HK-2 (cell line): ENCODE measurements around the gene SCUBE3.

Source experiments
- DNase-seq: peaks from one replicate; pipeline ENCODE4 v3.0.0-alpha.2; 2018; ENCODE audit not compliant: unreplicated experiment

The SCUBE3 gene

DNA sequence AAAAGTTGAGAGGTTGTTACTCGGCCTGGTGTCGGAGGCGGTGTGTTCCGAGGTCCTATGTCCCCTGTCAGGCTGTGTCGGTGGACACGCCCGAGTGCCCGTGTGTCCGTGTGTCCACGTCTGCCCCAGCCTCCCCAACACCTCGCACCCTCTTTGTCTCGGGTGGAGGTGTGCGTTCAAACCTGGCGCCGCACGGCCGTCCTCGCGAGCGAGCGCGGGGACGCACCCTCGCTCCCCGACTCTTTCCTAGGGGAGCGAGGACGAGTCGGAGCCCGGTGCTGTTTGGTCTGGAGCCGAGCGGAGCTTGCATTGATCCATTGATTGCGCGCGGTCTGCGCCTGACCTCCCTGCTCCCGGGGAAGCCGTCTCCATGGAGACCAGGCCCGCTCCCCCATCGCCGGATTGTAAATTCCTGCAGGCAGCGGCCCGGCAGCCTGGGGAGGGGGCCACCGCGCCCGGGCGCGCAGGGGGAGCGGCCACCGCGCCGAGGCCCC, 411 bp upstream of the SCUBE3 start:
- DNase-seq = no peak

DNA sequence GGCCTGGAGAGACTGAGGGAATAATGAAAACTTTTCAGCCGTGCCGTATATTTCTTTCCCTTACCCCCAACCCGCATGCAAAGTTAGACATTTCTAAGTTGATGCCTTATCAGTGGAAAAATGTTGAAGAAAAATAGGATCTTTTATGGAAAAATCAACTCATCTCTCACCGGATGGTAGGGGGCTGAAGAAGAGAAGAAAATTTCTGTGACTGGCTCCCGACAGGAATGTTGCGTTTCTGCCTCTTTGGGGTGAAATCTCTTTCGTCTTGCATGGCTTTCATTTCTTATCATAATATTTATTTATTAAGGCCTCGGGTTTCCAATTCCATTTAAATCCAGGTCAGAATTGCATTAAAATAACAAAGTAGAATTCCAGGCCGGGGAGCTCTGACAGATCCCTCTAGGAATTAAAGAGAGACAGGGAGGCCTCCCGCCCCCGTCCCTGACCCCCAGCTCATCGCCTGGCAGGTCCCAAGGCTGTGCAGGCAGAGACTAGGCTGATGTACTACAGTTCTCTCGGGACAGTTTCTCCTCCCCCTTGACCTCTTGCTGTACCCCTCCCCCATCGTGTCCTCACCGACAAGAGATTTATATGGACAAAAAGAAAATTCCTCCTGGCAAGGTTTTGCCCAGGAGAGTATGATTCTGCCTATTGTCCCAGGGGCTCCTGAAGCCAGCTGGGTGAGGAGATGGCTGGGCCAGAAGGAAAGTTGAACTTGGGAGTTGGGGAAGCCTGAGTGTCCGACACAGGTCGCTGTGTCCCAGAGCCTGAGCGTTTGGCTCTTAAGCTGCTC, 1.3 kb downstream of the SCUBE3 start:
- DNase-seq = no peak

DNA sequence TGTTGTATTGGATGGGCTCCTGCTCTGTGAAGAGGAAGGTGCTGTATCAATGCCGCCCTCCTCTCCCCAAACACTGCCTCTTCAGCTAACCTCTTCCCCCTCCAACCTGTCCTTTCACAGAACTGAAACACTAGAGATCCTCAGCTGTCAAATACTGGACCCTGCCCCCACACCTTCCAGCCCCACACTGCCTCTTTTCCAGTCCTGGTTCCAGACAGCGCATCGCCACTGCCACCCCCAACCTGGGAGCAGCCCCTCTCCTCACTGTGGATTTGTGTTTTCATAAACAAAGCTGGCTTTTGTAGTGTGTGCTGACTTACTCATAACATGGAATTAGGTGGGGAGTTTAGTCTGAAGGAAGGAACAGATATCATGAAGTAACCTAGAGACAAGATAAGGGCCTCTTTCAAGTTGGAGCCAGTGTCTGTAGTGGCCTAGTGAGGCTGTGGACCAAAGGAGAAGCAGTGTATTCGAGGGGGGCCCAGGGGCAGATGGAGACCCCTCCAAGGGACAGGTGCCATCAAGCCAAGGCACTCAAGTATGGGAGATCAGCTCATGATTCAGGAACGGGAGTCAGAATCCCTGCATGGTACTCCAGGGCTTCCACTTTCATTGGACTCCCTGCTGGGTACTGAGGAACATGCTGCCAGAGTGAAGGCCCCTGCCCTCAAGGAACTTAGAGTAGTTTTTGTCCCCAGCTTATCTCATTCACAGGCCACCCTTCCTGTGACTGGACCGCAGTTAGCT, 2.1 kb downstream of the SCUBE3 start:
- DNase-seq = no peak

GRCh38 chr6:35216412-35216732, 2.6 kb downstream of the SCUBE3 start:
- DNase-seq = no peak

DNA sequence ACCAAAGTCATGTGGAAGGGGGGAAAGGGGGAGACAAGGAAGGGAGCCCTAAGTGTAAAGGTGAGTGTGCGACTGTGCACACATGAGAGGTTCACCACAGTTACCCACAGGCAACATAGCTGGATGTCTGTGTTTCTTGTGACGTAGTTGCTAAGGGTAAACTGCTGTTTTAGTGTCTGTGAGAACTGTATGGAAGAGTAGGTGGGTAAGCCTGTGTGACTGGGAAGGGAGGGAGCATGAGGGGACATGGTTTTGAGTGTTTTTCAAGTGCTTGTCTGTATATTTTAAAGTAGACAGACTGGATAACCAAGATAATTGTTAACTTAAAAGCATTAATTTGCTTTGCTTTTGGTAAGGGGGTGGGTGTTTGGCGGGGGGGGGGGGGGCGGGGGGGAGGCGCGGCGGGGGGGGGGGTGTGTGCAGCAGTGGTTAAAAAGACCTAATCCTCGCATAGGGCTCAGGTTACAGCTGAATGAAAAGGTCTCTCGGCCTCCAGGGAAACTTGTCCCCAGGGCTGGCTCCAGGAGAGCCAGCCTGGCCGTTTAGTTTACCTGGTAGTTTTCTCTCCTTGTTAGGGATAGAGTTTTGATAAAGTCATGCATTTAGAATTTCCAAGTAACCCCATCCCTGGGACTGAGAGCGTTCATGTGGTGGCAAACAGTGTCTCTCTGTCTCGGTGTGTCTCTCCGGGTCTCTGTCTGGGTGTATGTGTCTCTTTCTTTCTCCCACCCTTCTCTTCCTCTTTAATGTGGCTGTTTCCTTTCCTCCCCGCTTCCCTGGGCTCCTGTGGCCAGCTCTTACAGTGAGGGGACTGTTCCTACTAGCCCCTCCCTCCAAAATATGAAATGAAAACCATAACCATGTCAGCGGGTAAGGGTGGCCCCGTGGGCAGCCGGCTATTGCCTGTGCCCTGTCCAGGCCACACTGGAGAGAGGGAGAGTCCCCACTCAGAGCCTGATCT, 3.4 kb downstream of the SCUBE3 start:
- no peak for DNase-seq

GRCh38 chr6:35218021-35218420, 4.3 kb downstream of the SCUBE3 start:
- DNase-seq = no peak

GRCh38 chr6:35218456-35218855, 4.7 kb downstream of the SCUBE3 start:
- DNase-seq = no peak

GRCh38 chr6:35219683-35220326, 6.0 kb downstream of the SCUBE3 start:
- DNase-seq = no peak

- DNase-seq = no peak
Observed at GRCh38 chr6:35220711-35221110, 7.0 kb downstream of the SCUBE3 start.

- no peak for DNase-seq
Observed at GRCh38 chr6:35223396-35223795, 9.6 kb downstream of the SCUBE3 start.

DNA sequence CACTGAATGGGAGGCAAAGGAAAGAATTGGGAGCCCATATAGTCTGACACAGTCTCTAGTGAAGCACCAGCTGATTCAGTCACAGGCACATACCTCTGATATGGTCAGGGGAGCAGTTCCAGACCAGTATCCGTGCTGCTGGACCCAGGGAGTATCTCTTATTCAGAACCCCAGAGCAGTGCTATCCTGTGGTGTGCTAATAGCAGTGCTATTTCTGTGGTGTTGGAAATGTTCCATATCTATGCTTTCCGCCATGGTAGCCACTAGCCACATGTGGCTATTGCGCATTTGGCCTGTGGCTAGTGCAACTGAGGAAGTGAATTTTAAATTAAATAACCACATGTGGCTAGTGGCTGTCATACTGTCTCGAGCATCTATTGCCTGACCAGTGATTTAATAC, 11.0 kb downstream of the SCUBE3 start:
- no peak for DNase-seq

DNA sequence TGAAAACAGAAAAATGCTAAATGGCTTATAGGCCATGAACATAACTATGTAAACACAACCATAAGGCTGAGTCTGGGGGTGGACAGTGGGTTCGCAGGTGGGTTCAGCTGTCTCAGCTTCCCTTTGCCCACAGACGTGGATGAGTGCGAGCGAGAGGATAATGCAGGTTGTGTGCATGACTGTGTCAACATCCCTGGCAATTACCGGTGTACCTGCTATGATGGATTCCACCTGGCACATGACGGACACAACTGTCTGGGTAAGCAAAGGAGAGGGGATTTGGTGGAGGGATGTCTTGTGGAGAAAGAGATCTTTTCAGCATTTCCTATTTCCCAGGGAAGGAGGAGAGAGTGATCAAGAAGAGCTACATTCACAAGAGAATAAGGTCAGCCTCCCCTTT, 14.7 kb downstream of the SCUBE3 start:
- DNase-seq = no peak

- DNase-seq = no peak
Observed at GRCh38 chr6:35229304-35229703, 15.5 kb downstream of the SCUBE3 start.

- no peak for DNase-seq
Observed at GRCh38 chr6:35230498-35230897, 16.7 kb downstream of the SCUBE3 start.

DNA sequence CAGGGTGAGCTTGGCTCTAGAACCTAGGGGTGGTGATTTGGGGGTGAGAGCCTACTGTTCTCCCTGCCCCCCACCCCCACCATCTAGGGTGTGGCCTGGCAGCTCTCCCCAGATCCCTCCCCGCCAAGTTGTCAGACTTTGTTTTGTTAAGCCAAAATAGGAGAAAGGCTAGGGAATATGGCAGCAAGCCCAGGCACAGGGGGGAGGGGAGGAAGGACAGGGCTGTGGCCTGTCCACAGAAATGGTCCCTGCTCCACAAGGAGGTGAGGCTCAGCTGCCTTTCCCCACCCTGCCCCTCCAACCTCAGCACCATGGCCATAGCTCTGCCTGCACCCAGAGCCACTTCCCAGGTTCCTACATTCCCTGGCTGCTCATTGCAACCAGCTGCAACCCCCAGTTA, 17.2 kb downstream of the SCUBE3 start:
- DNase-seq = no peak

- no peak for DNase-seq
Observed at GRCh38 chr6:35231563-35231962, 17.8 kb downstream of the SCUBE3 start.

DNA sequence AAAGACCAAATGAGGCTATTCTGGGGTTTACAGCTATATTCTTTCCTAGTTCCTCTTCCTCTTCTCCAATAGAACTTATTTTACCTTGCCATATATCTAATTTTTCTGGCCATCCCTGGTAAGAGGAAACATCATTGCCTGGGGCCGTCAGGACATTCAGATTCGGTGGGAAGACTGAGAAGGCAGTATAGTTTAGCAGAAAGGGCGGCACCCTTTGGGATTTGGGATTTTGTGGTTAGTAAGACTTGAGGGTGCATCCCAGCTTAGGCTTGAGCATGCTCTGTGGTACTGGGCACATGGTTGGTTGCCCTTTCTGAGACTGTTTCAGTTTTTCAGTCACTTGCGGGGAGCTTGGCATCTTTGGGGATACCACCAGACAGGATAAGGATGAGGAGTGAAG, 21.1 kb downstream of the SCUBE3 start:
- DNase-seq = no peak

DNA sequence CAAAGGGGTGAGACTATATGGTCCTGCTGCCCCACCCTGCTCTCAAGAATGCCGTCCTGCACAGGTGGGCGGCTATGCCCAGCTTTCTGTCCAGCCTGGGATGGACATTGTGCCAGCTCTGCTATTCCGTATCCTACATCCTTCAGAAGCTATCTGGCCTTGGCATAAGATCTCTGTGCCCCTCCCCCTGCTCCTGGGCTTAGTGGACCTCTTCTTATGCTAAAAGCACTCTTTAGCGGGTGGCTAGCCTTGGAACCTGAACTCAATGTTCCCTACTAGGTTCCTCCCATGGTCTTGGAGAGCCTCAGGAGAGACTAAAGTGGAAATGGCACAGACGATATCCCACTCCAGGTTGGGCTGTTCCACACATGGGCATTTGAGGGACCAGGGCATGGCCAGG, 22.5 kb downstream of the SCUBE3 start:
- no peak for DNase-seq

DNA sequence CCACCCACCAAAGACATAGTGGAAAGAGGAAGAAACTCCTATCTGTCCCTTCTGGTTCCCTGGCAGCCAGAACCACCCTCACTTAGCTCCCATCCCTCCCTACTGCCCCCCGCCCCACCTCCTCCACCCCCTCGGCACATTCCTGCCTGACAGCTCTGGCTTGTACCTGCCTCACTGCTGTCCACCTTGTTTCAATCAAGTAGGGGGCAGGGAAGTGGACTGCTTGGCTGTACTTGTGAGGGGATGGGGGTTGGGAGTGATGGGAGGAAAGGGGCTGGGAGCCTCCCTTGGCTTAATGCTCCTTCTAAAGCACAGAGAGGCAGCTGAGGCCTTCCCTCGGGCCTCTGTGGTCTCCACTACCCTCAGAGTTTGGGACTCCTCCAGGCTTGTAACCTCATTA, 23.7 kb downstream of the SCUBE3 start:
- no peak for DNase-seq

GRCh38 chr6:35238843-35239289, 25.1 kb downstream of the SCUBE3 start:
- DNase-seq = no peak

- no peak for DNase-seq
Observed at GRCh38 chr6:35239581-35239980, 25.8 kb downstream of the SCUBE3 start.
